HS-5 (cell line): Measurements from ENCODE around the gene CUX1.
"Not testable (repeated sequence)": the region's sequence is repeated elsewhere in the genome, so short reads cannot be mapped to it uniquely, and the experiment has no call there.

Experiments
- DNase-seq: peaks from one replicate; pipeline ENCODE4 v3.0.0-alpha.2; 2012; ENCODE audit warnings: low read depth

CUX1 gene

DNA sequence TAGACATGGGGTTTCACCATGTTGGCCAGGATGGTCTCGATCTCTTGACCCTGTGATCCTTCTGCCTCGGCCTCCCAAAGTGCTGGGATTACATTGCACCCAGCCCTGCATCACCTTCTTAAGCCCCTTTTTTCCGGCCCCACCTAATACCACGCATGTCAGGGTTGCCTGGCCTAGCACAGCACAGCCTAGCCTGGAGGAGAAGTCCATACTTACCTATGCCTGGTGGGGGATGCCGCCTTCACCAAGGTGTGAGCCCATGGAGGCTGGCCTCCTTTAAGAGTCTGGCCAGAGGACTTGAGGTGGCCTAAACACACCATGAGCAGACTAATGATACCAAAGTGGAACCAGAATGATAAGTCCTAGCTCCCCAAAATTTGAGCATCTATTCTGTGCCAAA is 22.0 kb upstream of the CUX1 start:
- DNase-seq: no peak

DNA sequence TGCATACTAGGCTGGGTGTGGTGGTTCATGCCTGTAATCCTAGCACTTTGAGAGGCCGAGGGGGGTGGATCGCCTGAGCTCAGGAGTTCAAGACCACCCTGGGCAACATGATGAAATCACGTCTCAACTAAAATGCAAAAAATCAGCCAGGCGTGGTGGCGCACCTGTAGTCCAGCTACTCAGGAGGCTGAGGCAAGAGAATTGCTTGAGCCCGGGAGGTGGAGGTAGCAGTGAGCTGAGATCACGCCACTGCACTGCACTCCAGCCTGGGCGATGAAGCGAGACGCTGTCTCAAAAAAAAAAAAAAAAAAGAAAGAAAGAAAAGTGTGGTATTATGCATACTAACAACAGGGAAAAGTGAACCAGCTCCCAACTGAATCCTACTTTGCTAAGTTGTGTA is 19.3 kb upstream of the CUX1 start:
- not testable (repeated sequence) for DNase-seq

DNA sequence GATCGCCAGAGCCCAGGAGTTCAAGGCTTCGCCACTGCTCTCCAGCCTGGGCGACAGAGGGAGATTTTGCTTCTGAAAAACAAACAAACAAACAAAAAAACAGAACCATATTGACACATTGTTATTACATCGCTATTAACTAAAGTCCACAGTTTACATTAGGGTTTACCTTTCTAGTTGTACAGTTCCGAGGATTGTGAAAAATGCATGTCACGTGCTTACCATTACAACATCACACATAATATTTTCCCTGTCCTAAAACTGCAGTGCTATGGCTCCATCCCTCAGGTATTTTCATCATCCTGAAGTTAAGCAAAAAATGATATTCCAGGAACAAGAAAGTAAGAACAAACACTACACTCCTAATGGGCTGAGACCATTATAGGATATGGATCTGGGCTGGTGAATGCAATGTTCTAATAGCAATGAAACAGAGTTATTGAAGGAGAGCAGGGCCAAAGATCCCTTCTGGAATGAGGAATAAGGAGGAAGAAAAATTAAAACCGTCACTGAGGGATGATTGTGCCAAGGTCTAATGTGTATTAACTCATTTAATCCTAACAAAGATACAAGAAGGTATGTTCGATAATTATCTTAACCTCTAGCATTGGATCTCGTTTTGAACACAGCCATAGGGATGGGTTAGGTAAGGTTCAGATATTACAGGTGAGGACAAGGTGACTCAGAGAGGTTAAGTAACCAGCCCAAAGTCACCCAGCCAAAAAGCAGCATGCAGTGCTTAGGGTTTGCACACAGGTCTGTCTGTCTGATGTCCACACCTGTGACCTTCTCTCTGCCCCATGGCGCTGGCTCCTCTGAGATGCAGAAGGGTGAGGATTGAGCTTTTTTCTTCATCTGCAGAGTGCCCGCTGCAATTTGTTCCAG is 14.0 kb upstream of the CUX1 start:
- DNase-seq: no peak

DNA sequence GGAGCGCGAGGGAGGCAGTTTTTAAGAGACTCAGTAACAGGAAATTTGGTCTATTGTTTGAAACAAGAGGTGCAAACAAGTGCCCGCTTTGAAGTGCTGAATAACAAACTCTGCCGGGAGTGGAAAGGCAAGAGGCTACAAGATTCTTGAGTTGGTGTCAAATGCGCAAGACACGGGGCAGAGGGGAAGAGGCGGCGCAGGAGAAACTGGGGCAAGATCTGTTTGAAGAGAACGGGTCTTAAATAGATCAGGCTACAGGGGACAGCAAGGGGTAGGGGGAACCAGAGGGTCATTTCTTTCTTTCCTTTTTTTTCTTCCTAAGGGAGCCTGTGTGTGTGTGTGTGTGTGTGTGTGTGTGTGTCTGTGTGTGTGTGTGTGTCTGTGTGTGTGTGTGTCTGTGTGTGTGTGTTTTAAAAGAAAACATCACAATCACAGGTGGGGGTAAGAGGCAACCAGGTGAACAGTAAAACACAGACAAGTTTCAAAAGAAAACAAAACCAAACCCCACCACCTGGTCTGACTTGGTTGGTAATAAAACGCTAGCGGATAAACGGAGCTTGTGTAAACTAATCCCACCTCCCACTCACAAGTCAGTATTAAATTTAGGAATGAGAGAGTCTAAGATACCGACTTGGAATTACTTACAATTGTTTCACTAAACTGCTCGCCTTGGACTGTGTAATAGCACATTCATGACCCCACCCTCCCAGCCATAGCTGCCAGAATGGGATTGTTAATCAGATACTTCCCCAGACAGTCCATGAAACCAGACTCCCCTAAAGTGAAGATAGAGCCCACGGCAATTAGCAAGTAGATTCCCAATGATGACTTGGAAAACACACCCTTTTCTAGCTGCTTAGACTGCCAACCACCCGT is 13.1 kb upstream of the CUX1 start:
- DNase-seq: no peak

DNA sequence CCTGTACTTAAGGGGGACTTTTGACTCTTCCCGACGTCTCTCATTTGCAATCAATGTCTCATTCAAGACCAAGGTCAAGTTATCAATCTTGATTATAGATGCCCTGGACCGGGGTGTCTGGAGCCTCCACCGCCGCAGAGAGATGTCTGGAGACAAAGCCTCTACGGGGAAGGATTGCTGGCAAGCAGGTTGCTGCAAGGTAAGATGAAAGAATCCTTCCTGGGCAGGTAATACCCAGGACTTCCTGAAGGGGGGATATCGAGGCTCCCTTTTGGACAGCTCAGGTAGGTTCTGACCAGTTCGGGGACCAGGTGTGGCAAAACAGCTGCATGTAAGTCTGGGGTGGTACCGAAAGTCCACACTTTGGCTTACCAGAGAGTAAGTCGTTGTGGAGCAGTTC is 12.5 kb upstream of the CUX1 start:
- no peak for DNase-seq

DNA sequence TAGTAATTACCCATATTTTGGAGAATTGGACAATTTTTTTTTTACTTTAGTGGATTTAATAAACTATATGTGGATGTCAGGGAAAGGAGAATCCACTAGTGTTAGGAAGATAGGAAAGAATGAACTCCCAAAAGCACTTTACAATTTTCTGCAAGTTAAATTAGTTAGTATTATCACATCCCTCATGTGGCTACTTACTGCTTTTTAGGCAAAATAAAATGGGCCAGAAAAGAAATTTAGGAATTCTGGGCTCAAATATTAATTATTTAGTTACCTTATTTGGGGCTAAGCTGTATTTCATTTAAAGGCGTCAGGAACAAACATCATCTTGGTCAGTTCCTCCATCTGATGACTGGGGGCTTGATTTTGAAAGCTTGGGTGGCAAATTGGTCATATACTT is 4.8 kb upstream of the CUX1 start:
- no peak for DNase-seq

DNA sequence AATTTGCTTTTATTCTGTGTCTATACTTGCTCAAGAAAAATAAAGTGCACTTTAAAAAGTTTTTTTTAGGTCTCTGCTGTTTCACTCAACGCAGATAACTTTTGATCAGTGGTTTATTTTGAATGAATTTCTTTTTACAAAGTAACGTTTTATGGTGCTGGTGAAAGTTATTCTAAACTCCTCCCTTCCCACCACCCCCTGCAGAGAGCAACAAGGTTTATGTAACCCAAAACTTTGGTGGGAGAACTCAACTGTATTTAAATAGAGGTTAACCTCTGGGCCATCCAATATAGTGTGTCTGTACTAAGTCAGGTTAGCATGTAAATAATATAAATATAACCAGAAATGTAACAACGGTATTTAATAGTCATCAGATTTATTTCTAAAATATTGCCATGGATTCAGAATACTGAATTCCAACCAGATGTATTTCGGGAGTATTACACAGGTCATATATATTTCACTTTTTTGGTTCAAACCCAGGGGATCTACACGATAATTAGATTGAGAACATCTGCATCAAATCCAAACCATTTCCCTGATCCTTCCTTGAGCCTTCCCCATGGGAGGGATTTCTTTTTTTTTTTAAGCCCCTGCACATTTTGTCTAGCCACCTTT is 3.9 kb upstream of the CUX1 start:
- no peak for DNase-seq

DNA sequence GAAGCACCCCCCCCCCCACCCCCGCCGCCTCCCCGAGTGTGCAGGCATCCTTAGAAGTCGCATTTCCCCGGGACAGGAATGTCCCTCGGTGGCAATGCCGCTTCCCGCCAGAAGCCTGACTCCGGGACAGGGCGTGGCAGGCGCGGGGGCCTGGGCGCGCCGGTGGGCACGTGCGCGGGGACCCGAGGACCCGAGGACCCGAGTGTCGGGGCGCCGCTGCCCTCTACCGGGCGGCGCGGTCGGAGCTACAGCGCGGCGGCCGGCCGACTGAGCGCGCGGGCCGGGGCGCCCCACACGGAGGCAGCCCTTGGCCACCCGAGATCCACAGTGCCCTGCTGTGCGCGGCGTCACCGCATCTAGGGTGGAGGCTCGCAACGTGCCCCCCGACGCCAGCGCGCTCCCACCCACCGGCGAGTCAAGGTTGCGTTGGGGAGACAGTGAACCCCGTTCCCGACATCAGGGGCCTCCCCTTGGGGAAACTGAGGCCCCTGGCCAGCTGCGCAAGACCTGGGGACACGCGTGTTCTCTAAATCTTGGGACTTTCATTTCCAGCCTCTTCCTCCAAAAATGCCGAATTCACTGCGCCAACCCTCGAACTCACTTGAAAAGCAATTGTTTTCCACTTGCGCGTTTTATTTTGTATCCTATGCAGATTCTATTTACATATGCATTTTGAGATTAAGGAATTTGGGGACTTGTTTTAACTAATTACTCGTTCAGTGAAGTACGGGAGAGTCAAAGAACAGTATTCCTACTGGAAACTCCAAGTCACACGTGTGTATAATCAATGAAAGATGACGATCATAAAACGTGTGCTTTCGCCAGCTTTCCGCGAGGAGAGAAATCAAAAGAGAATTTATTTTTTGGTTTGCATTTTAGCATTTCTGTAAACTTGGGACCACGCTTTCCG is 3.1 kb upstream of the CUX1 start:
- no peak for DNase-seq

DNA sequence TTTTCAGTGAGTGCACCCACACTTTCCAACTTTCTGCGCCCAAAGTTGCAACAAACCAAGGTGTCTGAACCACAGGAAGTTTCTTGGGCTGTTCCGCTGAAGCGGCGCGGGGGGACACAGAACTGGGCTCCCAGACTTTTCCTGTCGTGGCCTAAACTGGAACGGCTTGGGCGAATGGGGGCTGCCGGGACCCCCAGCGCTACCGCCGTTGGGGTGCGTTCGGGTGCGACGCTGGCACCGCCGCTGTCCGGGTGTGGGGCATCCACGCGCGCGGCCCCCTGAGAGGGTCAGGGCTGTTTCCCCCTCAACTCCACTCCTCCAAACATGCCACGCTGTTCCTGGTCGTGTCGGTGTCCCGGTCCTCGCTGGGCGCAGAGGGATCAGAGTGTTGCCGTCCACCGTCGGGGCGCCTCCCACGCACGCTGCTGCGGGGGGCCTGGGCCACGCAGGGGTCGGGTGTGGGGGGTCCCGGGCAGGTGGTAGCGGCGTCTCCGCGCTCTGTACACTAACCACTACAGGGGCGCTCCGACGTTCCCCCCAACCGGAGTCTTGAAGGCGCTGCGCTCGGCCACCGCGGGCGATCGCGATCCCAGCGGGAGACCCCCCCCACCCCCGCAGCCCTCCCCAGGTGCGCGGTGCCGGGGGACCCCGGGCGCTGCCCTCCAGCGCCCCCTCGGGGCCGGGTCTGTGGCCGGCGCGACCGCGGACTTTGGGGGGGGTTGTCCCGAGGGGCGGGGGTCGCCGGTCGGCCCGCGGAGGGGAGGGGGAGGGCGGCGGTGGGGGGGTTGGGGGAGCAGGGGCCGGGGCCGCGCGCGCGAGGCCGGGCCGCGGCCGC is 2.2 kb upstream of the CUX1 start:
- no peak for DNase-seq

DNA sequence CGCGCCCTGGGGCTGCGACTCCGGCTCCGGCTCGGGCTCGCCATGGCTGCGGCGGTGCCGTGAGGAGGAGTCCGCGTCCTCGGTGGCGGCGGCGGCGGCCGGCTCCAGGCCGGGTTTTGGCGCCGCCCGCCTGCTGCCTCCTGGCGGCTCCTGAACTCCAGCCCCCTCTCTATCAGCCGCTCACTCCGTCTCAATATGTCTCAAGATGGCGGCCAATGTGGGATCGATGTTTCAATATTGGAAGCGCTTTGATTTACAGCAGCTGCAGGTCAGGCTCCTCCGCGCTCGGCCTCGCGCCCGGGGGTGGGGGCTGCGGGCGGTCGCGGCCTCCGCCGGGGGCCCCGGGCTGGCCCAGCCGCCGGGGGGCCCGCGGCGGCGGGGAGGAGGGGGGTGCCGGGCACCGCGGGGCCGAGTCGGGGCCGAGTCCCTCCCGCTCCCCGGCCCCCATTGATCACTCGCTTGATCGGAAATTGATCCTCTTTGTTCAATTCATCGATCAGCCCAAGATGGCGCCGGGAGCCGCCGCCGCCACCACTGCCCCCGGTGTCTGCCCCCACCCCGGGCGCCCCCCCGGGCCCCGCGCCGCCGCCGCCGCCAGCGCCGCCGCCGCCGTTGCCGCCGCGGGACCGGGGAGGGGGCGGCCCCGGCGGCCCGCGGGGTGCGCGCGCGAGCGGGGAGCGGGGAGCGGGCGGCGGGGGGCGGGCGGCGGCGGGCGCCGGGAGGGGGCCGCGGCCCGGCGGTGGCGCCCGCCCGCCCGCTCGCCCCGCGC is 1.4 kb upstream of the CUX1 start:
- DNase-seq: no peak

DNA sequence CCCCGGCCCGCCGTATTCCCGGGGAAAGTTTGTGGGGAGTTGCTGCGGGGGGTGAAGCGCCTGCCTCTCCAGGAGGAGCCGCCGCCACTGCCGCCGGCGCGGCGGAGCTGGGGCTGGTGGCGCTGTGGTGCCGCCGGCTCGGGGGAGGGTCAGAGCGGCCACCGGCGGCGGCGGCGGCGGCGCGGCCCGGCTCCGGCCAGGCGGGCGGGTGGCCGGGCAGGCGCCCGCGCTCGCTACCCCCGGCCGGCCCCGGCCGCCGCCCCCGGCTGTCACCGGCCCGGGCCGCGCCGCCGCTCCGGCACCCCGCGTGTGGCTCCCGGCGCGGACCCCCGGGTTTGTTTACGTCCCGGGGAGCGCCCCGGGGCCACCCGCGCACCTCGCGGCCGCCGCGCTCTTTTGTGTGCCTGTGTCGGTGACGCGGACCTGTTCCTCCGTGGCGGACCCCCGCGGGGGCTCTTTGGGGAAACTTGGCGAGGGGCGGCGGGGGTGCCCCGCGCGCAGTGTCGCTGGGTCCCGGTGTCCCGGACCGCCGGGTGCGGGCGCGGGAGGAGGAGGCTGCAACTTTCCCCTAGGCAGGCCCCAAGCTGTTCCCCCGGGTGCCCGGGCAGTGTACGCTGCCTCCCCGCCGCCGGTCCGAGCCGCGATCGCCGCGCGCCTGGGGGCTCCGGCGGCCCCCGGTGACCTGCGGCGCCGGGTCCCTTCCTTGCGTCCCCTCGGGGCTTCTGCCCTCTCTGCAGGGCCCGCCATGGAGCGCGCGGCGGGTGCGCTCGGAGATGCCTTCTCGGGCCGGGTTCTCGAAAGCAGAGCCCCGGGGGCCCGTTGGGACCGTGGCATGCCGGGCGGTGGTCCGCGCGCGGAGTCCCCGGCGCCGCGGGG is 593 bp upstream of the CUX1 start:
- DNase-seq: no peak

DNA sequence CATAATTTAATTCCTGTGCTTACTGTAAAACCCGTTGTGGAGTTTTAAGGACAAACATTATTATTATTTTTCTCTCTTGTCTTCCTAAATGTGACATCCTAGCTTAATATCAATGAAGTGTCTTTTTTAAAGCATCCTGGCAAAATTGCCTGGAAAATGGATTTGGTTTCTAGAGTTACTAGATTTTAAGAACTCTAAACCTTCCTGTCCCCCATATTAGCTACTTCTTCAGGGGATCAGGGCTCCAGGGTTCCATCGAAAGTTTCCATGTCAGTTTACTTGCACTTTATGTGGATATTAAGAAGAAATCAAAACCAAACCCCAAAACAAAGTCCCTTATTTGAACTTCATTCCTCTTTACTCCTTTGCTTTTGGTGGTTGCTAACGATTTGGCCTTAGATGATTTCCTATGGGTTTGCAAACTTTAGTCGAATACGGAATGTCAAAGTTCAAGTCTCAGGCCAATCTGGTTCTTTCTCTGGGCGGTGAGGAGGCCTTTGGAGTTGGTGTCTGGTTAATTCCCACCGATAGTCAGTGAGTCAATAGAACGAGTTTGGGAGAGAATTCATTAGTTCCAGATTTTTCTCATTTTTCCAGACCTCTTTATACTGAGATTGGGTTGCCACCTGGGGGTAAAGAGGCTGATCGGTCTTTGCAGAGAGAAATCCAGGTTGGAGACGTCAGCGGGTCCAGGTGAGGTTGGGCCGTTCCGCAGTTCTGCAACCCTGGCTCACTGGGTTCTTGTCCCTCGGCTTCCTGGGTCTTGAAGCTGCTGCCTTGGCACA is 1.1 kb downstream of the CUX1 start:
- DNase-seq: no peak

DNA sequence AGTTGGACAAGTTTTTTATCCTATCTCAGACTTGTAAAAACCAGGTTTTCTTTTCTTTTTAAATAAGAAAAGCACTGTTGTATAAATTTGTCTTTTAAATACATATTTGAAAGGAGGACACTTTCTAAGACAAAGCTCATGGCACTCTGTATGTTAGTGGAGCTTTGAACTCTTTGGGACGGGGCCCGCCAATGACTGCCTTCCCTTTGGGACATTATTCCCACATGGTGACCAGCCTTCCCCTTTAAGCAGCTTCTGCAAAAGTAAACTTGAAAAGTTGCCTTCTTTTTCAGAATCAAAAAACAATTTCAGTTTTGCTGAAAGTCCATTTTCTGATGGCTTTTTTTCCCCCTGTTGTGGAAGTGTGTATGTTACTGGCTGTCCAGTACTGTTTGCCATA is 1.8 kb downstream of the CUX1 start:
- DNase-seq: no peak

DNA sequence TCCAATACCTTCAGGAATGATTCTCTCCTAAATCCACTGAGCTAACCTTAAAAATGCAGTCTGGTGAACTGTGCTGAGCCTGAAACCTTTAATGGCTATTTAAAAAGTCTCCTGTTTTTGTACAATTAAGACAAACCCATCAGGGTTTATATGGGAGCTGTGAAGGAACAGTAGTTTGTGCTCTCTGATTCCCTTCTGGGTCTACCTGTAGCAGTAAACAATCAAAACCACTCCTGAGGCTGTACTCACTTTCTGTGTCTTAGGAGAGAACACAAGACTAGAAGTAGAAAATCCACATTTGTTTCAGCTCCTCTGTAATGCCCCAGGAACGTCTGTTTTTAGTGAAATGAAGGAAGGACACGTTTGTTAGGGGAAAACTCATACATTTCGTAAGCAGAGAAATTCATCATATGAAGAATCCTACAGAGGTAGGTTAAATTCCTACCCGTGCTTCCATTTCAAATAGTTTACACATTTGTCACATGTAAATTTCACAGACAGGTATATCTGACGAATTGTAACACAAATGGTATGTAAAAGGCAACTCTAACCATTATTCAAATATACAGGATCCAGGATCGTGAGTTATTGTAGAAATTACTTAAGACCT is 2.6 kb downstream of the CUX1 start:
- DNase-seq: no peak

DNA sequence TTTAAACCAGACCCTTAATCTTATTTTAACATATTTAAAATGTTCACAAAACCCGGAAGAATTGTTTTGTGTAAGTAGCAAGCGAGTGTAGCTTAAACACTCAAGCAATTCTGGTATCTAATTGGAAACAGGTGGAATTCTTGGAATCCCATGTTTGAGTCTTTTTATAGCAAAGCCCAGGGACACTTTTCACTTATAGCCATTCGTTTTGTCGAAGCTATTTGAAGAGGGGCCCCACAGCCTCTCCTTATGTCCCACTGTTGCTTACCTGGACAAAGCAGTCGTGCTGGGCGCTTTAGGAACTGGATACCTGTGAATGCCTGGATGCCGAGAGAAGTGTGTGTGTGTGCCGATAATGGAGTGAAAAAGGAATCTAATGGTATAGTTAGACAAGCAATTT is 3.3 kb downstream of the CUX1 start:
- DNase-seq: no peak

DNA sequence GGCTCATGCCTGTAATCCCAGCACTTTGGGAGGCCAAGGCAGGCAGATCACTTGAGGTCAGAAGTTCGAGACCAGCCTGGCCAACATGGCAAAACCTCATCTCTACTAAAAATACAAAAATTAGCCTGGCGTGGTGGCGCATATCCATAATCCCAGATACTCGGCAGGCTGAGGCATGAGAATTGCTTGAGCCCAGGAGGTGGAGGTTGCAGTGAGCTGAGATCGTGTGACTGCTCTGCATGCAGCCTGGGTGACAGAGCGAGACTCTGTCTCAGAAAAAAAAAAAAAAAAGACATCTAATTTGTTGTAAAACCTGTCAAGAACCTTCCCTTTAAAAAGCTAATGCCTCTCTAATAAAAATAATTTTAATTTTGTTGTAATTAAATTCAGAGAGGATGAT is 5.2 kb downstream of the CUX1 start:
- DNase-seq: not testable (repeated sequence)

DNA sequence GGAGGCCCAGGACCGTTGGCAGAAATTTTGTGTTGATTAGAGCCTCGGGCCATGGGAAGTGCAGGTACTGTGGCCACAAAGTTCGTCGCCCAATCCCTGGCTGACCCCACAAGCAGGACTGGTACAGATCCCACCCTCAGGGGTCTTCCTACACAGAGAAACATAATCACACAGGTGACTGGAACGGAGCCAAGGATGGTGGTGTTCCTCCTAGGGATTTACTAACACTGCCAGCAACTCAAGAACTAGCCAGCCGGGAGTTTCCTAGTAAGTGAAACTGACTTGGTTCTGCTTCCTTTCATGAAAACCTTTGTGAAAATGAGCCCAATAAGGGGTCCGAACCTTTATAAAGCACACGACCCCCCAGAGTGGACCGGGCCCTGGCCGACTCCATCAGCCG is 5.7 kb downstream of the CUX1 start:
- DNase-seq: no peak

DNA sequence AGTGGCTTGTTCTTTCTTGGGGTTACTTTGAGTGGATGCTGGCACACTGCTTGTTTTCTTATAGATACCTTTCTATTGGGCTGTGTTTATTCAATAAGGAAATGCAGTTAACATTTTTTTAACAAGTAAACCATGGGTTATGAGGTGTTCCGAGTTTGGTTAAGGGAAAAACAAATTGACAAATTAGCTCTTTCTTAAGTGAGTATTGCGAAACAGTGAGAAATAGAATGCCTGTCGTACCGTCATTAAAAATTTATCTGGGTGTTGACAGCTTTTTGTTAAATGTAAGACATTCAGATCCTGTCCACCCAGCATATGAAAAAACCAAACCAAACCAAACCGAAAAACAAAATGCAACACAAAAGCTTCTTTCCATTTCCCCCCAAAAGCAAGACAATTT is 6.2 kb downstream of the CUX1 start:
- no peak for DNase-seq
